ENCODE measurements around the gene NAA60. TPM values are rescaled to one million over a fixed set of nuclear protein-coding genes. Genes with fewer than 3 reads are reported as not detected.

Gene NAA60
- total and polyA plus RNA-seq, 9 of the 15 experiments (the other 6 are each of a cell fraction or from before 2014, with no cell fraction given) = 2.1 to 49.4 (median 10.3) TPM

DNA sequence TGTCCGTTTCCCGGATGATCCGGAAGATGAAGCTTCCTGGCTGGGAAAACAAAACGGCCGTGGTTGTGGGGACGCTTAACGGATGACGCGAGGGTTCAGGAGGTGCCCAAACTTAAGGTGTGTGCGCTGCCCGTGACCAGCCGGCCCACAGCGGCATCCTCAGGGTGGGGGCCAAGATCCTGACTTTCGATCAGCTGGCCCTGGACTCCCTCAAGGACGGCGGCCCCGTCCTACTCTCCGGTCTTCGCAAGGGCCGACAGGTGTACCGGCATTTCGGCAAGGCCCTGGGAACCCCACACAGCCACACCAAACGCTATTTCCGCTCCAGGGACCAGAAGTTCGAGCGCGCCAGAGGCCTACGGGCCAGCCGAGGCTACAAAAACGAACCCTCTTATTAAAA, 52.9 kb downstream of the NAA60 start:
- ChIA-PET CTCF (ENCODE audit: low intra/inter-chr PET ratio) (no interaction called here), POLR2A (interaction anchor here (0.5 to 0.6 kb wide), 2 partner anchors 8 to 465 kb away, joined by 3 read pairs; no protein-coding TSS in a partner anchor)
- FAIRE-seq (no peak), DNase-seq (ENCODE audit: extremely low read depth in 1 of 4, low spot score in 3 of 4) (no peak), ATAC-seq (no peak)
- Histone ChIP-seq H4K20me1 (replicated peaks; ENCODE audit: control insufficient read depth, insufficient read depth, low read length) (no peaks in the 10 kb centered on the region), H3K4me2 (ENCODE audit: insufficient read depth, low read length) (no peak overlapping the region), H3K4me3 (no peak overlapping the region), H3K9ac (ENCODE audit: insufficient read depth in 1 of 2, low read depth in 2 of 2, low read length in 2 of 2) (no peak overlapping the region), H3K9me3 (replicated peaks; ENCODE audit: control insufficient read depth, insufficient read depth, low read depth, low read length) (peaks cover 3% of the 10 kb centered on the region; the same call in 1 of the 2 replicates), H3K36me3 (ENCODE audit: control insufficient read depth, insufficient read depth, low read length) (no peaks in the 10 kb centered on the region), H3K27me3 (ENCODE audit: control insufficient read depth in 2 of 2, insufficient read depth in 2 of 2, low read length in 2 of 2) (no peaks in the 10 kb centered on the region), H3K9me1 (ENCODE audit: control insufficient read depth, insufficient read depth, low read length) (no peaks in the 10 kb centered on the region), H3K79me2 (ENCODE audit: control insufficient read depth, insufficient read depth, low read length) (no peaks in the 10 kb centered on the region), H3K4me1 (replicated peaks in 1 of 2; ENCODE audit: control insufficient read depth in 2 of 2, insufficient read depth in 2 of 2, low read length in 2 of 2) (peaks cover 0 to 32% of the 10 kb centered on the region in 2 experiments; a peak in 2 of 5 replicates), H2AFZ (ENCODE audit: low read depth, low read length) (no peak overlapping the region), H3K27ac (ENCODE audit: extremely low read depth, low read depth, low read length) (no peak overlapping the region)
- WGBS (ENCODE audit: insufficient coverage, low coverage, missing lambda C conversion rate) = 81% methylated on average over 20 of the region's 30 CpGs
- TF ChIP-seq ZNF12 (CRISPR knock-in tag; IDR thresholded peaks at IDR 0.05) = no peak
- TF ChIP-seq POLR3G (IDR thresholded peaks at IDR 0.05; ENCODE audit: extremely low read depth, insufficient read length, insufficient replicate concordance) = no peak
- no peak for TF ChIP-seq HCFC1 (IDR thresholded peaks at IDR 0.05; ENCODE audit: low read depth, low read length)
- no peak for TF ChIP-seq ZNF232 (CRISPR knock-in tag; IDR thresholded peaks at IDR 0.05)
- no peak for TF ChIP-seq ZNF79 (CRISPR knock-in tag; IDR thresholded peaks at IDR 0.05; ENCODE audit: low read depth)
- no peak for TF ChIP-seq ZFP30 (CRISPR knock-in tag; IDR thresholded peaks at IDR 0.05; ENCODE audit: borderline replicate concordance)
- TF ChIP-seq, protein P1, sequence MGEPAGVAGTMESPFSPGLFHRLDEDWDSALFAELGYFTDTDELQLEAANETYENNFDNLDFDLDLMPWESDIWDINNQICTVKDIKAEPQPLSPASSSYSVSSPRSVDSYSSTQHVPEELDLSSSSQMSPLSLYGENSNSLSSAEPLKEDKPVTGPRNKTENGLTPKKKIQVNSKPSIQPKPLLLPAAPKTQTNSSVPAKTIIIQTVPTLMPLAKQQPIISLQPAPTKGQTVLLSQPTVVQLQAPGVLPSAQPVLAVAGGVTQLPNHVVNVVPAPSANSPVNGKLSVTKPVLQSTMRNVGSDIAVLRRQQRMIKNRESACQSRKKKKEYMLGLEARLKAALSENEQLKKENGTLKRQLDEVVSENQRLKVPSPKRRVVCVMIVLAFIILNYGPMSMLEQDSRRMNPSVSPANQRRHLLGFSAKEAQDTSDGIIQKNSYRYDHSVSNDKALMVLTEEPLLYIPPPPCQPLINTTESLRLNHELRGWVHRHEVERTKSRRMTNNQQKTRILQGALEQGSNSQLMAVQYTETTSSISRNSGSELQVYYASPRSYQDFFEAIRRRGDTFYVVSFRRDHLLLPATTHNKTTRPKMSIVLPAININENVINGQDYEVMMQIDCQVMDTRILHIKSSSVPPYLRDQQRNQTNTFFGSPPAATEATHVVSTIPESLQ (CRISPR knock-in tag; IDR thresholded peaks at IDR 0.05) = no peak
- no peak for TF ChIP-seq ZNF263 (CRISPR knock-in tag; IDR thresholded peaks at IDR 0.05; ENCODE audit: borderline replicate concordance)
- no peak for TF ChIP-seq FOXK2 (conservative IDR thresholded peaks at IDR 0.05 in 1 of 2, IDR thresholded peaks at IDR 0.05 in 1 of 2; ENCODE audit: low read depth in 2 of 2)
- TF ChIP-seq ZC3H4 (CRISPR knock-in tag; IDR thresholded peaks at IDR 0.05; ENCODE audit: borderline replicate concordance) = no peak
- TF ChIP-seq PPARD (CRISPR knock-in tag; IDR thresholded peaks at IDR 0.05) = no peak
- no peak for TF ChIP-seq ESRRA (IDR thresholded peaks at IDR 0.05; ENCODE audit: borderline replicate concordance, low read depth)
- TF ChIP-seq MTA2 (IDR thresholded peaks at IDR 0.05; ENCODE audit: low read depth) = no peak
- in situ Hi-C loops (cut with MboI) (no loop called here), intact Hi-C loops (cut with micrococcal nuclease) (loop anchor here (10.0 kb wide), 1 partner anchor 132 kb away; no protein-coding TSS in a partner anchor)
- no TSS peak for BruUV-seq (replicated peaks)
